MCF 10A (cell line): ENCODE data around the gene ZNF580. TPM values are rescaled to one million over a fixed set of nuclear protein-coding genes. Genes with fewer than 3 reads are reported as not detected.
A peak's percentile ranks its signal among the peaks of the same experiment; 100 is the strongest.

Source experiments
- BruUV-seq: library from RNA; stranded (reverse); fragments of 400-500 nt; replicated peaks from 2 replicates; lab custom pipeline; 2021; lab: Mats Ljungman, UMichigan
- CTCF ChIA-PET: fragments of 300-600 bp; sonication (Branson Sonifier 250); formaldehyde crosslinking; extraction: SDS; loops from one replicate; lab custom pipeline; 2021; ENCODE audit warnings: antibody characterized with exemption, inconsistent platforms; lab: Yijun Ruan, JAX
- POLR2A ChIA-PET: fragments of 300-600, 350-650 bp; sonication (Branson Sonifier 250); formaldehyde crosslinking; extraction: SDS; loops from one replicate; lab custom pipeline; 2020; ENCODE audit warnings: antibody characterized with exemption, inconsistent platforms; lab: Yijun Ruan, JAX
- DNase-seq: peaks from one replicate; pipeline ENCODE4 v3.0.0-alpha.2; 2018; ENCODE audit not compliant: unreplicated experiment
- H3K27ac Mint-ChIP-seq: one replicate; pipeline ENCODE4 v1.8.0; 2022; ENCODE audit warnings: mild to moderate bottlenecking, low read depth, mixed read lengths; ENCODE audit not compliant: unreplicated experiment
- H3K27me3 Mint-ChIP-seq: one replicate; pipeline ENCODE4 v1.8.0; 2022; ENCODE audit warnings: mixed read lengths; ENCODE audit not compliant: insufficient read depth, unreplicated experiment
- H3K36me3 Mint-ChIP-seq: one replicate; pipeline ENCODE4 v1.8.0; 2022; ENCODE audit warnings: mild to moderate bottlenecking, moderate library complexity, mixed read lengths; ENCODE audit not compliant: insufficient read depth, unreplicated experiment
- H3K4me1 Mint-ChIP-seq: one replicate; pipeline ENCODE4 v1.8.0; 2022; ENCODE audit warnings: mixed read lengths; ENCODE audit not compliant: insufficient read depth, unreplicated experiment
- H3K4me3 Mint-ChIP-seq: one replicate; pipeline ENCODE4 v1.8.0; 2022; ENCODE audit warnings: mild to moderate bottlenecking, moderate library complexity, mixed read lengths; ENCODE audit not compliant: unreplicated experiment
- H3K9me3 Mint-ChIP-seq: one replicate; pipeline ENCODE4 v1.8.0; 2022; ENCODE audit warnings: mixed read lengths; ENCODE audit not compliant: unreplicated experiment
- intact Hi-C: fragments of 100-400 bp; cut with micrococcal nuclease; formaldehyde crosslinking; loops from 2 replicates; pipeline ENCODE4 v1.14.1; 2022
- total RNA-seq: library from RNA; stranded (reverse); gene quantifications from 2 replicates; pipeline ENCODE4 v1.2.3, GENCODE V29; 2022
- TF ChIP-seq, protein P1 (sequence below): fragments of 200-600 bp; IDR thresholded peaks from one replicate; pipeline ENCODE4 v1.8.0; 2022; ENCODE audit warnings: antibody characterized with exemption, mild to moderate bottlenecking; ENCODE audit not compliant: unreplicated experiment

The ZNF580 gene
- total RNA-seq, 1 experiment from 2014 or later: 44.9 TPM

DNA sequence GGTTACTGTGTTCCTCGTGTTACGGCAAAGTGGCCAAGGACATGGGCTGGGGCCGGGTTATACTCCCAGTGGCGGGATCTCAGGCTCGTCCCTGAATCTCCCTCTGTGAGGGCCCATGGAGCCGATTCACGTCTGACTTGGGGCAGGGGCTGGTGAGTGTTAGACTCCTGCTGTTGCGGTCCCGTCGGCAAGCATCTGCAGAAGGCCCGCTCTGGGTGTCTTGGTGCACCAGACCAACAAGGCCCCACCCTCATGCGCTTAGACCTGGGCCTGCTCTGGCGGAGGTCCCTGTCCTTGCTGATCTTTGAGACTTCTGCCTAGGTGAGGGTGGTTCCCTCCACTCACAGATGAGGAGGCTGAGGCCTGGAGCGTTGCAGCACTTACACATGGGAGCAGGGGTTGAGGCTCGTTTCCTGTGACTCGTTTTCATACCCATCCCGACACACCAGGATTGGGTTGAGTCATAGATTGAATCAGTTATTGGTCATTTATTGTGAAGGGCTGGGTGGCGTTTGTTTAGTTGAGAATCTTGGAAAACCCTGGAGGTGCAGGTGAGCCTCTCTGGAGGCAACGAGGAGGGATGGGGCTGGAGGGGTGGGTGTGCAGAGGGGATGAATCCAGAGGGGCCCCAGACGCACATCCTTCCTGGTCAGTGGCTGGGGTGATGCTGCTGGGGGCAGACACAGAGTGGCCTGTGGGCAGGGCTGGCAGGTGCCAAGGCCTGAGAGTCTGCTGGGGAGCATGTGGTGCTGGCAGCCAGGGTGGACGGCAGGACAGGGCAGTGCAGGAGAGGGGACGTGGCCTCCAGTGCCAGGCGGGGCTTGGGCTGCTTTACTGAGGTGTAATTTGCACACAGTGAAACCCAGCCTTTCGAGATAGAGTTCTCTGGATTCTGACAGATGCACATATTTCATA is 38.8 kb downstream of the ZNF580 start:
- TF ChIP-seq, protein P1, sequence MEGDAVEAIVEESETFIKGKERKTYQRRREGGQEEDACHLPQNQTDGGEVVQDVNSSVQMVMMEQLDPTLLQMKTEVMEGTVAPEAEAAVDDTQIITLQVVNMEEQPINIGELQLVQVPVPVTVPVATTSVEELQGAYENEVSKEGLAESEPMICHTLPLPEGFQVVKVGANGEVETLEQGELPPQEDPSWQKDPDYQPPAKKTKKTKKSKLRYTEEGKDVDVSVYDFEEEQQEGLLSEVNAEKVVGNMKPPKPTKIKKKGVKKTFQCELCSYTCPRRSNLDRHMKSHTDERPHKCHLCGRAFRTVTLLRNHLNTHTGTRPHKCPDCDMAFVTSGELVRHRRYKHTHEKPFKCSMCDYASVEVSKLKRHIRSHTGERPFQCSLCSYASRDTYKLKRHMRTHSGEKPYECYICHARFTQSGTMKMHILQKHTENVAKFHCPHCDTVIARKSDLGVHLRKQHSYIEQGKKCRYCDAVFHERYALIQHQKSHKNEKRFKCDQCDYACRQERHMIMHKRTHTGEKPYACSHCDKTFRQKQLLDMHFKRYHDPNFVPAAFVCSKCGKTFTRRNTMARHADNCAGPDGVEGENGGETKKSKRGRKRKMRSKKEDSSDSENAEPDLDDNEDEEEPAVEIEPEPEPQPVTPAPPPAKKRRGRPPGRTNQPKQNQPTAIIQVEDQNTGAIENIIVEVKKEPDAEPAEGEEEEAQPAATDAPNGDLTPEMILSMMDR: no peak
- Mint-ChIP-seq H3K27me3 (no peaks in the 10 kb centered on the region), H3K4me1 (peaks cover 20% of the 10 kb centered on the region), H3K27ac (peak overlapping the region; percentile 63), H3K36me3 (peaks cover 34% of the 10 kb centered on the region), H3K4me3 (no peak overlapping the region), H3K9me3 (no peaks in the 10 kb centered on the region)
- intact Hi-C loops: no loop called here
- no TSS peak for BruUV-seq
- no peak for DNase-seq
- CTCF ChIA-PET: no interaction called here
- POLR2A ChIA-PET: no interaction called here

GRCh38 chr19:55680339-55681130 is 39.7 kb downstream of the ZNF580 start:
- TF ChIP-seq, protein P1: no peak
- intact Hi-C loops: no loop called here
- H3K36me3 Mint-ChIP-seq: peaks cover 44% of the 10 kb centered on the region
- no peaks in the 10 kb centered on the region for H3K27me3 Mint-ChIP-seq
- peaks cover 18% of the 10 kb centered on the region for H3K4me1 Mint-ChIP-seq
- no peak overlapping the region for H3K4me3 Mint-ChIP-seq
- ChIA-PET CTCF (no interaction called here), POLR2A (no interaction called here)
- no peak for DNase-seq
- BruUV-seq: no TSS peak
- no peak overlapping the region for H3K27ac Mint-ChIP-seq
- no peaks in the 10 kb centered on the region for H3K9me3 Mint-ChIP-seq

- Mint-ChIP-seq H3K27ac (no peak overlapping the region), H3K27me3 (no peaks in the 10 kb centered on the region), H3K4me3 (no peak overlapping the region), H3K9me3 (no peaks in the 10 kb centered on the region), H3K4me1 (peaks cover 17% of the 10 kb centered on the region), H3K36me3 (peaks cover 51% of the 10 kb centered on the region)
- CTCF ChIA-PET: no interaction called here
- POLR2A ChIA-PET: no interaction called here
- TF ChIP-seq, protein P1: no peak
- no peak for DNase-seq
- no TSS peak for BruUV-seq
- intact Hi-C loops: no loop called here
Observed at GRCh38 chr19:55681131-55682092, 40.6 kb downstream of the ZNF580 start.
